A549 (cell line): Measurements from ENCODE around the gene KHSRP. TPM values are rescaled to one million over a fixed set of nuclear protein-coding genes. Genes with fewer than 3 reads are reported as not detected.

Source experiments
- ATAC-seq, 2 experiments: fragments of 200-7000 bp in 1 of 2; fragments of >200 bp in 1 of 2; cut with Nextera tagmentation in 1 of 2; cut with Tn5 transposase in 1 of 2; 3 replicates each; pipeline versions ENCODE4 v1.8.0 to v1.9.1; 2018 to 2020; ENCODE audit warnings: mild to moderate bottlenecking in 1 of 2, moderate library complexity in 1 of 2
- CTCF ChIA-PET: fragments of 300-600 bp; sonication (Branson Sonifier 250); formaldehyde crosslinking; extraction: SDS; loops from one replicate; lab custom pipeline; 2021; ENCODE audit warnings: antibody characterized with exemption, inconsistent platforms; lab: Yijun Ruan, JAX
- POLR2A ChIA-PET: fragments of 350-600 bp; formaldehyde crosslinking; extraction: SDS; loops from one replicate; lab custom pipeline; 2021; ENCODE audit warnings: antibody characterized with exemption, inconsistent platforms; lab: Yijun Ruan, JAX
- DNase-seq, 2 experiments: peaks; one replicate each; pipeline versions ENCODE4 v3.0.0 to v3.0.0-alpha.2; 2011 to 2016; ENCODE audit warnings: low read depth in 1 of 2, low spot score in 1 of 2
- FAIRE-seq: peaks from 2 replicates; lab custom pipeline; 2011; peaks lifted over from hg19 to GRCh38; lab: Jason Lieb, UNC
- H3K27ac ChIP-seq, 2 experiments: fragments of >200 bp; sonication (Bioruptor Twin); formaldehyde crosslinking; 3 replicates each; pipeline ENCODE4 v1.5.1; 2016 to 2017
- H3K4me1 ChIP-seq: fragments of >200 bp; sonication (Bioruptor Twin); formaldehyde crosslinking; 3 replicates; pipeline ENCODE4 v1.6.1; 2016
- H3K4me2 ChIP-seq: fragments of >200 bp; sonication (Bioruptor Twin); formaldehyde crosslinking; 3 replicates; pipeline ENCODE4 v1.6.1; 2016
- H3K4me3 ChIP-seq: fragments of >200 bp; sonication (Bioruptor Twin); formaldehyde crosslinking; 3 replicates; pipeline ENCODE4 v1.5.1; 2016
- H3K9me3 ChIP-seq: fragments of >200 bp; sonication (Bioruptor Twin); formaldehyde crosslinking; 3 replicates; pipeline ENCODE4 v1.6.1; 2016
- CBX8 ChIP-seq: fragments of 200-600 bp; sonication (generic); IDR thresholded peaks from 2 replicates; pipeline ENCODE4 v1.6.1; 2016
- CEBPB ChIP-seq, 2 experiments: fragments of >200 bp in 1 of 2; sonication (Bioruptor Twin) in 1 of 2; formaldehyde crosslinking in 1 of 2; IDR thresholded peaks; 2 replicates each; pipeline ENCODE4 v1.6.1; 2012 to 2016
- EHF ChIP-seq: fragments of 250-450 bp; sonication (Bioruptor Pico); IDR thresholded peaks from 2 replicates; pipeline ENCODE4 v1.5.0; 2020; ENCODE audit warnings: mild to moderate bottlenecking
- EP300 ChIP-seq, 2 experiments: fragments of >200 bp; sonication (Bioruptor Twin); formaldehyde crosslinking; IDR thresholded peaks; 2 replicates in 1 of 2; 3 replicates in 1 of 2; pipeline ENCODE4 v1.6.1; 2016 to 2017
- FOSB ChIP-seq: fragments of 250-450 bp; sonication (Bioruptor Pico); IDR thresholded peaks from 2 replicates; pipeline ENCODE4 v1.5.0; 2020; ENCODE audit warnings: mild to moderate bottlenecking, moderate library complexity
- FOSL2 ChIP-seq, 2 experiments: fragments of 450-650 bp in 1 of 2; fragments of >200 bp in 1 of 2; sonication (Bioruptor Twin) in 1 of 2; formaldehyde crosslinking; IDR thresholded peaks; 2 replicates each; pipeline versions ENCODE4 v1.5.0 to v1.6.1; 2016 to 2020; ENCODE audit warnings: mild to moderate bottlenecking in 1 of 2, moderate library complexity in 1 of 2
- HDAC2 ChIP-seq: fragments of 200-600 bp; sonication (generic); IDR thresholded peaks from 2 replicates; pipeline ENCODE4 v1.6.1; 2016
- KDM1A ChIP-seq: fragments of 200-600 bp; sonication (generic); IDR thresholded peaks from 2 replicates; pipeline ENCODE4 v1.6.1; 2016; ENCODE audit warnings: low read depth, mild to moderate bottlenecking
- MAFK ChIP-seq: fragments of 450-650 bp; IDR thresholded peaks from 2 replicates; pipeline ENCODE4 v1.6.1; 2014; ENCODE audit not compliant: partially characterized antibody
- PHF8 ChIP-seq: fragments of 200-600 bp; sonication (generic); IDR thresholded peaks from 2 replicates; pipeline ENCODE4 v1.6.1; 2016; ENCODE audit warnings: low read depth, mild to moderate bottlenecking, antibody characterized with exemption, moderate library complexity, borderline replicate concordance
- POLR2AphosphoS2 ChIP-seq: conservative IDR thresholded peaks from 2 replicates; pipeline ENCODE4 v1.6.1; 2012; ENCODE audit warnings: low read length, improper control_type of control experiment, inconsistent platforms
- RARB ChIP-seq: fragments of 250-450 bp; sonication (Bioruptor Pico); IDR thresholded peaks from 2 replicates; pipeline ENCODE4 v1.8.0; 2021; ENCODE audit warnings: mild to moderate bottlenecking, moderate library complexity
- RCOR1 ChIP-seq: fragments of 150-350 bp; IDR thresholded peaks from 2 replicates; pipeline ENCODE4 v1.6.1; 2014; ENCODE audit warnings: antibody characterized with exemption, low read length, low read depth
- TFCP2L1 ChIP-seq: fragments of 250-450 bp; sonication (Bioruptor Pico); IDR thresholded peaks from 2 replicates; pipeline ENCODE4 v1.5.0; 2021; ENCODE audit warnings: mild to moderate bottlenecking
- ZC3H11A ChIP-seq: fragments of 450-650 bp; IDR thresholded peaks from 2 replicates; pipeline ENCODE4 v1.6.1; 2014; ENCODE audit warnings: antibody characterized with exemption, mild to moderate bottlenecking
- WGBS: methylation state at CpG from one replicate; pipeline ENCODE4 v1.1.6; 2017; ENCODE audit errors: missing lambda C conversion rate; 5-methylcytosine and 5-hydroxymethylcytosine counted together
- polyA plus RNA-seq, 4 experiments: library from polyadenylated mRNA; depleted of rRNA in 3 of 4; stranded (reverse); fragments of >200 nt; fragmentation: RNase III in 1 of 4; extraction: RNeasy Plus Mini Kit Qiagen cat#74134 plus additional on column Dnase treatment in 1 of 4; gene quantifications; 2 replicates in 3 of 4; 3 replicates in 1 of 4; pipeline ENCODE4 v1.2.3, GENCODE V29; 2011 to 2017
- TF ChIP-seq, protein P1 (sequence below): fragments of 250-450 bp; sonication (Bioruptor Pico); IDR thresholded peaks from 2 replicates; pipeline ENCODE4 v1.5.0; 2021; ENCODE audit warnings: mild to moderate bottlenecking, moderate library complexity, borderline replicate concordance
- TF ChIP-seq, protein P2 (sequence below): IDR thresholded peaks from 2 replicates; pipeline ENCODE4 v1.6.1; 2012
- TF ChIP-seq, protein P3 (sequence below): IDR thresholded peaks from 2 replicates; pipeline ENCODE4 v1.6.1; 2012; ENCODE audit warnings: low read depth, borderline replicate concordance
- TF ChIP-seq, protein P4 (sequence below): fragments of 450-650 bp; IDR thresholded peaks from 2 replicates; pipeline ENCODE4 v1.6.1; 2014; ENCODE audit warnings: antibody characterized with exemption
- TF ChIP-seq, protein P5 (sequence below): fragments of >200 bp; sonication (Bioruptor Twin); formaldehyde crosslinking; IDR thresholded peaks from 3 replicates; pipeline ENCODE4 v1.5.1; 2016

The KHSRP gene
- polyA plus RNA-seq, 2 of the 4 experiments (the other 2 are of a cell fraction) = 54.3 to 192 TPM

DNA sequence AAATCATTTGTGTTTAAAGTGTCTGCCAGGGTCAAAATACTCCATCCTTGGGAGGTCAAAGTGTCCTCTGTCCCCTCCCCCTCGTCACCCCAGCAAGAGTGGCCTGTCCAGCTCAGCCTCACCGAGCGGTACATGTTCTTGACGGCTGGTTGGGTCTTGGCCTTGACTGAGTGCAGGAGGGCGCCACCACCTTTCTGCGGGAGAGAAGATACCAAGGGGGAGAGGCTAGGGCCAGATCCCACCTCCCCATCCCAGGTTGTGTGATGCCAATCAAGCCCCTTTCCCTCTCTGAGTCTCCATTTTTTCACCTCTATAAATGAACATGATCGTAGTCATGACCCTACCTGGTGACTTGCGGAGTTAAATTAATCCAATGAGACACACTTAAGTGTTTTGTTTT, 45.6 kb upstream of the KHSRP start (continued):
- TF ChIP-seq, protein P1, sequence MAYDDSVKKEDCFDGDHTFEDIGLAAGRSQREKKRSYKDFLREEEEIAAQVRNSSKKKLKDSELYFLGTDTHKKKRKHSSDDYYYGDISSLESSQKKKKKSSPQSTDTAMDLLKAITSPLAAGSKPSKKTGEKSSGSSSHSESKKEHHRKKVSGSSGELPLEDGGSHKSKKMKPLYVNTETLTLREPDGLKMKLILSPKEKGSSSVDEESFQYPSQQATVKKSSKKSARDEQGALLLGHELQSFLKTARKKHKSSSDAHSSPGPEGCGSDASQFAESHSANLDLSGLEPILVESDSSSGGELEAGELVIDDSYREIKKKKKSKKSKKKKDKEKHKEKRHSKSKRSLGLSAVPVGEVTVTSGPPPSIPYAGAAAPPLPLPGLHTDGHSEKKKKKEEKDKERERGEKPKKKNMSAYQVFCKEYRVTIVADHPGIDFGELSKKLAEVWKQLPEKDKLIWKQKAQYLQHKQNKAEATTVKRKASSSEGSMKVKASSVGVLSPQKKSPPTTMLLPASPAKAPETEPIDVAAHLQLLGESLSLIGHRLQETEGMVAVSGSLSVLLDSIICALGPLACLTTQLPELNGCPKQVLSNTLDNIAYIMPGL (CRISPR knock-in tag) = no peak
- no peak for TF ChIP-seq ZC3H11A
- TF ChIP-seq, protein P2, sequence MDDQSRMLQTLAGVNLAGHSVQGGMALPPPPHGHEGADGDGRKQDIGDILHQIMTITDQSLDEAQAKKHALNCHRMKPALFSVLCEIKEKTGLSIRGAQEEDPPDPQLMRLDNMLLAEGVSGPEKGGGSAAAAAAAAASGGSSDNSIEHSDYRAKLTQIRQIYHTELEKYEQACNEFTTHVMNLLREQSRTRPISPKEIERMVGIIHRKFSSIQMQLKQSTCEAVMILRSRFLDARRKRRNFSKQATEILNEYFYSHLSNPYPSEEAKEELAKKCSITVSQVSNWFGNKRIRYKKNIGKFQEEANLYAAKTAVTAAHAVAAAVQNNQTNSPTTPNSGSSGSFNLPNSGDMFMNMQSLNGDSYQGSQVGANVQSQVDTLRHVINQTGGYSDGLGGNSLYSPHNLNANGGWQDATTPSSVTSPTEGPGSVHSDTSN = no peak
- TF ChIP-seq RARB (CRISPR knock-in tag) = no peak
- no peak for TF ChIP-seq EP300 (IDR thresholded peaks at IDR 0.05)

DNA sequence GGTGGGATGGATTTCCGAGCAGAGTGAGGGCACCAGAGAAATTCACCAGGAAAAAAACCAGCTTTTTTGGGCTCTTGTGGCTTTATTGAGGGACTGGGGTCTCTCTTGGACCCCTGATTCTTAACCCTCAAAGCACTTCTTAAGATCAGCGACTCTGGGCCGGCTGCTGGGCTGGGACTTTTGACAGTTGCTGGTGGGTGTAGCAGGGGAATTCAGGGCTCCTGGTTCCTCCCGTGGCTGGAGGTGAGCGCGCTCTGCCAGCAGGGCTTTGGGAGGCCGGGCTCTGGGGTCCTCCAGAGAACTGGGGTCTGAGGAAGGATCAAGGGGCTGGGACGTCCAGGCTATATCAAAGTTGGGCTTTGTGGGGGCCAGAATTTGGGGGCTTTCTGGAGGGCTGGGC, 42.8 kb upstream of the KHSRP start:
- H3K27ac ChIP-seq = no peak overlapping the region

DNA sequence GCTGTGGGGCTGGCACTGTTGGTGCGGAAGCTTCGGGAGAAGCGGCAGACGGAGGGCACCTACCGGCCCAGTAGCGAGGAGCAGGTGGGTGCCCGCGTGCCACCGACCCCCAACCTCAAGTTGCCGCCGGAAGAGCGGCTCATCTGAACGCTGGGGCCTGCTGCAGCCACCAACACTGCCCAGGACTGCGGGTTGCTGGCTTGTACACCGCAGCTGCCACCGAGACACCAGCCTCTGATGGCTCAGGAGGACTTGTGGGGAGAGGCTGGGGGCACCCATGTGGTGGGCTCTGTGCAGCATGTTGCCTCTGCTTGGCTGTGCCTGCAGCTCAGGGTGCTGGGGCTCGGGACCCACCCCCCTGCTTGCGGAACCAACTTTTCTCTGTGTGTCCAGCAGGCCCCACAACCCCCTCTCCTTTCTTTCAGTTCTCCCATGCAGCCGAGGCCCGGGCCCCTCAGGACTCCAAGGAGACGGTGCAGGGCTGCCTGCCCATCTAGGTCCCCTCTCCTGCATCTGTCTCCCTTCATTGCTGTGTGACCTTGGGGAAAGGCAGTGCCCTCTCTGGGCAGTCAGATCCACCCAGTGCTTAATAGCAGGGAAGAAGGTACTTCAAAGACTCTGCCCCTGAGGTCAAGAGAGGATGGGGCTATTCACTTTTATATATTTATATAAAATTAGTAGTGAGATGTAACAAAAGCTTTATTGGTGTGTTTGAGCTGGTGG, 42.1 kb upstream of the KHSRP start:
- FAIRE-seq = no peak
- Histone ChIP-seq H3K27ac (no peak overlapping the region), H3K4me1 (peaks cover 10% of the 10 kb centered on the region), H3K4me3 (no peak overlapping the region), H3K4me2 (no peak overlapping the region), H3K9me3 (no peaks in the 10 kb centered on the region)
- ChIA-PET POLR2A (no interaction called here), CTCF (interaction anchor here (0.8 to 0.9 kb wide), 2 partner anchors 15 kb away, joined by 3 read pairs; partner anchors contain the start of gene DENND1C)
- no peak for TF ChIP-seq PHF8
- no peak for TF ChIP-seq FOSL2 (IDR thresholded peaks at IDR 0.05)
- TF ChIP-seq FOSL2 (CRISPR knock-in tag; IDR thresholded peaks at IDR 0.05) = no peak
- TF ChIP-seq, protein P3, sequence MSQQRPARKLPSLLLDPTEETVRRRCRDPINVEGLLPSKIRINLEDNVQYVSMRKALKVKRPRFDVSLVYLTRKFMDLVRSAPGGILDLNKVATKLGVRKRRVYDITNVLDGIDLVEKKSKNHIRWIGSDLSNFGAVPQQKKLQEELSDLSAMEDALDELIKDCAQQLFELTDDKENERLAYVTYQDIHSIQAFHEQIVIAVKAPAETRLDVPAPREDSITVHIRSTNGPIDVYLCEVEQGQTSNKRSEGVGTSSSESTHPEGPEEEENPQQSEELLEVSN = no peak
- TF ChIP-seq TFCP2L1 (CRISPR knock-in tag) = no peak
- ATAC-seq = no peak
- WGBS = 93% methylated on average over 8 of the region's 21 CpGs
- no peak for DNase-seq

More for the DNA sequence above, 42.8 kb upstream of the KHSRP start:
- Histone ChIP-seq H3K9me3 (no peaks in the 10 kb centered on the region), H3K4me1 (peaks cover 10% of the 10 kb centered on the region), H3K4me3 (no peak overlapping the region), H3K4me2 (no peak overlapping the region)
- CTCF ChIA-PET = interaction anchor here (0.5 to 0.9 kb wide), 2 partner anchors 15 to 359 kb away, joined by 3 read pairs; partner anchors contain the start of gene DENND1C
- 88% methylated on average over 8 of the region's 8 CpGs for WGBS
- POLR2A ChIA-PET = no interaction called here
- no peak for FAIRE-seq
- ATAC-seq = no peak
- DNase-seq = no peak
- no peak for TF ChIP-seq CEBPB (IDR thresholded peaks at IDR 0.05)
- TF ChIP-seq, protein P4, sequence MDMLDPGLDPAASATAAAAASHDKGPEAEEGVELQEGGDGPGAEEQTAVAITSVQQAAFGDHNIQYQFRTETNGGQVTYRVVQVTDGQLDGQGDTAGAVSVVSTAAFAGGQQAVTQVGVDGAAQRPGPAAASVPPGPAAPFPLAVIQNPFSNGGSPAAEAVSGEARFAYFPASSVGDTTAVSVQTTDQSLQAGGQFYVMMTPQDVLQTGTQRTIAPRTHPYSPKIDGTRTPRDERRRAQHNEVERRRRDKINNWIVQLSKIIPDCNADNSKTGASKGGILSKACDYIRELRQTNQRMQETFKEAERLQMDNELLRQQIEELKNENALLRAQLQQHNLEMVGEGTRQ = no peak
- no peak for TF ChIP-seq MAFK

DNA sequence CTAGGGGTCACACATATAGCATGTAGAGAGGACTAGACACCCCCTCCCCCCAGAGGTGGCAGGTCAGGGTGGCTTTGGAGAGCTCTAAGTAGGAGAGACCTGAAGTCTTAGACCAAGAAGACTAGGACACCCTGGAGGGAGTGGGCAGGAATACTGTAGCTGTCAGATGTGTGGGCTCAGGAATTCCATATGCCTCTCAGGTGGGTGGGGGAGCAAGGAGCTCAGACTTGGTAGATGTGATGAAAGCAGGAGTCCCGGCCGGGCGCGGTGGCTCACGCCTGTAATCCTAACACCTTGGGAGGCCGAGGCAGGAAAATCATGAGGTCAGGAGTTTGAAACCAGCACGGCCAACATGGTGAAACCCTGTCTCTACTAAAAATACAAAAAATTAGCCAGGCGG, 41.1 kb upstream of the KHSRP start:
- WGBS = 96% methylated on average over 8 of the region's 8 CpGs
- H3K9me3 ChIP-seq = no peaks in the 10 kb centered on the region
- FAIRE-seq = no peak
- no peak overlapping the region for H3K27ac ChIP-seq
- ChIA-PET CTCF (interaction anchor here (0.8 to 1.0 kb wide), 2 partner anchors 16 to 29 kb away, joined by 3 read pairs; partner anchors contain the start of gene DENND1C), POLR2A (no interaction called here)
- no peak for ATAC-seq
- peaks cover 10% of the 10 kb centered on the region for H3K4me1 ChIP-seq
- no peak overlapping the region for H3K4me2 ChIP-seq
- H3K4me3 ChIP-seq = no peak overlapping the region
- no peak for DNase-seq
- TF ChIP-seq FOSB (CRISPR knock-in tag) = no peak
- TF ChIP-seq POLR2AphosphoS2 = no peak
- TF ChIP-seq CBX8 = no peak
- TF ChIP-seq CEBPB (IDR thresholded peaks at IDR 0.05) = no peak
- TF ChIP-seq, protein P5, sequence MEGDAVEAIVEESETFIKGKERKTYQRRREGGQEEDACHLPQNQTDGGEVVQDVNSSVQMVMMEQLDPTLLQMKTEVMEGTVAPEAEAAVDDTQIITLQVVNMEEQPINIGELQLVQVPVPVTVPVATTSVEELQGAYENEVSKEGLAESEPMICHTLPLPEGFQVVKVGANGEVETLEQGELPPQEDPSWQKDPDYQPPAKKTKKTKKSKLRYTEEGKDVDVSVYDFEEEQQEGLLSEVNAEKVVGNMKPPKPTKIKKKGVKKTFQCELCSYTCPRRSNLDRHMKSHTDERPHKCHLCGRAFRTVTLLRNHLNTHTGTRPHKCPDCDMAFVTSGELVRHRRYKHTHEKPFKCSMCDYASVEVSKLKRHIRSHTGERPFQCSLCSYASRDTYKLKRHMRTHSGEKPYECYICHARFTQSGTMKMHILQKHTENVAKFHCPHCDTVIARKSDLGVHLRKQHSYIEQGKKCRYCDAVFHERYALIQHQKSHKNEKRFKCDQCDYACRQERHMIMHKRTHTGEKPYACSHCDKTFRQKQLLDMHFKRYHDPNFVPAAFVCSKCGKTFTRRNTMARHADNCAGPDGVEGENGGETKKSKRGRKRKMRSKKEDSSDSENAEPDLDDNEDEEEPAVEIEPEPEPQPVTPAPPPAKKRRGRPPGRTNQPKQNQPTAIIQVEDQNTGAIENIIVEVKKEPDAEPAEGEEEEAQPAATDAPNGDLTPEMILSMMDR = no peak
- TF ChIP-seq, protein P2 = no peak
- TF ChIP-seq KDM1A = no peak
- TF ChIP-seq EHF = no peak
- no peak for TF ChIP-seq HDAC2
- TF ChIP-seq RCOR1 = no peak
- TF ChIP-seq, protein P1 (CRISPR knock-in tag) = no peak
